Measurements from ENCODE around the gene C1QTNF12.

The C1QTNF12 gene

DNA sequence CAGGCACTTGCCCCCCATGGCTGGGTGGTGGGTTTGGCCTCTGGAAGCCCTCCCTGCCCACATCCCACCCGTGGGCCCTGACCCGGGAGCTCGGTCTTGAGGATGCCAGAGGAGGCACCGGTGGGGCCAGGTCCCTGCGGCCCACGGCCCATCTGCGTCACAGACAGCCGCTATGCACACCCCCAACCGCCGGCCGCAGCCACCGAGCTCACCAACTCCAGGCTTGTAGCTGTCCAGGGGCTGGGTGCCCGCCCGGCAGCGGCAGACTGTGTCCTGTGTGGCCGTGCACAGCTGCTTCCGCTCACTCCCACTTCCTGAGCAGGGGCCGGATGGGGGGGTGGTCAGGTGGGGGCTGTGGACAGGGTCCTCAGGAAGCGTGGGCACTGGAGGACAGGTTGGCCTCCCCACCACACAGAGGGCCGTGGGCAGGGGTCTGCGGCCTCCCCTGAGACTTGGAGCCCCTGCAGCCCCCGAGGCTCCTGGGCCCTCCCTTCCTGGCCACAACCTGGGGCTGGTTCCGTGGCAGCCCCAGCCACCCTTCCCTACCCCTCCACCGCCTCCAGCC is 33.7 kb downstream of the C1QTNF12 start:
- no peak overlapping the region for H3K4me3 ChIP-seq
- TF ChIP-seq EZH2 (IDR thresholded peaks at IDR 0.05) = no peak
- no peak for DNase-seq (ENCODE audit: low read depth, low spot score)

DNA sequence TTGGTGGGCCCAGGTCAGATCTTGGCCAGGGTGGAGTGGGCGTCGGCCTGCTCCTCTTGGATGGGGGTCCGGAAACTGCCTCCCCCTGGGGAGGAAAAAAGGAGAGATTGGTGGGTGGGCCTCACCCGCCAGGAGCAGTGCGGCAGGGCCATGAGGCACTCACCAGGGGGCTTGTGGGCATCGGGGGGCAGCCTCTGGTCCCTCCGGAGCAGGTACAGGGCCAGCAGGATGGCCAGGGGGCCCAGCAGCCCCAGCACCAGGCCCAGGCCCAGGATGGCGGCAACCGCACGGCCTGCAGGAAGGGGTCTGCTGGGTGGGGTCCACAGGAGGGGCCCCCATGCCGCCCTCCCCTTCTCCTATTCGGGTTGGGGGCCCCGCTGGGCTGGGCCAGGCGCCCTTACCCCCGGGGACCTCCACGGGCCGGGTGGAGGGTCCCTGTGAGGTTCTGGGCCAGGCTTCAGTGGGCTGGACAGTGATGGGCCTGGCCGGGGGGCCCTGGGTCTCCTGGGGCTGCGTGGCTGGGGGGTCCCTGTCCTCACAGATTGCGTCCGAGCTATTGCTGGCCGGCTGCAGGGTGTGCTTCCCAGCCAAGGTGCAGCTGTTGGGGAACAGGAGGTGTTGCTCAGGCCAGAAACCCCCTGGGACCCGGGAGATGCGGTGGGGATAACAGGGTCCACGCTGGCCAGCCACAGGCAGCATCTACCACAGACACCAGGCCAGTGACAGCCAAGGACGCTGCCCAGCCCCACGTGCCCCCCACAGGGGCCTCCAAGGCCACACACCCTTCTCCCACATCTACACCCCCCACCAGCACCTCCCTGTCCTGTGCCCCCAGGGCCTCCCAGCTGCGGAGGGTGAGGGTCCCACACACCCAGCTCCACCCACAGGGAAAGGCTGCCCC is 34.7 kb downstream of the C1QTNF12 start:
- TF ChIP-seq EZH2 (IDR thresholded peaks at IDR 0.05) (no peak), FOXP2 (optimal IDR thresholded peaks at IDR 0.05; ENCODE audit: control extremely low read depth, extremely low read length, insufficient read depth) (no peak), POLR2AphosphoS5 (IDR thresholded peaks at IDR 0.05; ENCODE audit: borderline replicate concordance, low read depth, low read length) (no peak)
- H3K4me3 ChIP-seq = no peak overlapping the region
- H3K9ac ChIP-seq (ENCODE audit: insufficient read length) = no peak overlapping the region
- DNase-seq (ENCODE audit: low read depth, low spot score) = no peak
- peaks cover 3% of the 10 kb centered on the region; the same call in 1 of the 2 replicates for H3K36me3 ChIP-seq (ENCODE audit: insufficient read depth, low read length)
- no peak overlapping the region for H3K27ac ChIP-seq
- no peaks in the 10 kb centered on the region for H3K9me3 ChIP-seq (ENCODE audit: low read depth, low read length)

More for the DNA sequence above, 33.7 kb downstream of the C1QTNF12 start:
- Histone ChIP-seq H3K9me3 (ENCODE audit: low read depth, low read length) (no peaks in the 10 kb centered on the region), H3K36me3 (ENCODE audit: insufficient read depth, low read length) (peaks cover 6% of the 10 kb centered on the region; the same call in 1 of the 2 replicates), H3K27ac (no peak overlapping the region), H3K9ac (ENCODE audit: insufficient read length) (no peak overlapping the region)

DNA sequence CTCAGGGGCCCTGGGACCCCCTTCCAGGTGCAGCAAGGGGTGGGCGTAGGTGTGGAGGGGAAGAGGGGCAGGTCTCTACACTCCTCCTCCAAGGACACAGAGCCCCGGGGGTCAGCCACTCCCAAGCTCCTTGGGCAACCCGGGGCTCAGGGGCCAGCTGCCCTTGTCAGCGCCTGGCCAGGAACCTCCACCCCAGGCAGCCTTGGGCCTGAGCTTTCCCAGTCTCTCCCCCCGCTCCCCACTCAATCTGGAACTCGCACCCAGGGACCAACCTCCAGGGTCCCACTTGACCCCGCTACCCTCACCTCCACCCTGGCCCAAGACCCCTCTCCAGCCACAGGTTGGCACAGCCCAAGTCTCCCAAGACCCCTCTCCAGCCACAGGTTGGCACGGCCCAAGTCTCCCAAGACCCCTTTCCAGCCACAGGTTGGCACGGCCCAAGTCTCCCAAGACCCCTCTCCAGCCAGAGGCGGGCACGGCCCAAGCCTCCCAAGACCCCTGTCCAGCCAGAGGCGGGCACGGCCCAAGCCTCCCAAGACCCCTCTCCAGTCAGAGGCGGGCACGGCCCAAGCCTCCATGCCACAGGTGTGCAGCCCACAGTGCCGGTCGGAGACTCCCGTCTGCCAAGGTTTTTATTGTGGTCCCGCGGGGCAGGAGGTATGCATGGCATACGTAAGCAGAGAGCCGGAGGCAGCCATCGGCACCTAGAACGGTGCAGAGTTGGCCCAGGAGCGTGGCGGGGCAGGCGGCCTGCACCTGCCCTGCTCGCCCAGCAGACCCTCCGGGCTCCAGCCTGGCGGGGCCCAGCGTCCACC is 35.6 kb downstream of the C1QTNF12 start:
- no peak overlapping the region for H3K27ac ChIP-seq
- H3K4me3 ChIP-seq = no peak overlapping the region
- no peak for DNase-seq (ENCODE audit: low read depth, low spot score)
- no peaks in the 10 kb centered on the region for H3K36me3 ChIP-seq (ENCODE audit: insufficient read depth, low read length)
- H3K9me3 ChIP-seq (ENCODE audit: low read depth, low read length) = no peaks in the 10 kb centered on the region
- no peak for TF ChIP-seq EZH2 (IDR thresholded peaks at IDR 0.05)
- TF ChIP-seq POLR2AphosphoS5 (IDR thresholded peaks at IDR 0.05; ENCODE audit: borderline replicate concordance, low read depth, low read length) = no peak
- TF ChIP-seq FOXP2 (optimal IDR thresholded peaks at IDR 0.05; ENCODE audit: control extremely low read depth, extremely low read length, insufficient read depth) = no peak
- H3K9ac ChIP-seq (ENCODE audit: insufficient read length) = no peak overlapping the region

DNA sequence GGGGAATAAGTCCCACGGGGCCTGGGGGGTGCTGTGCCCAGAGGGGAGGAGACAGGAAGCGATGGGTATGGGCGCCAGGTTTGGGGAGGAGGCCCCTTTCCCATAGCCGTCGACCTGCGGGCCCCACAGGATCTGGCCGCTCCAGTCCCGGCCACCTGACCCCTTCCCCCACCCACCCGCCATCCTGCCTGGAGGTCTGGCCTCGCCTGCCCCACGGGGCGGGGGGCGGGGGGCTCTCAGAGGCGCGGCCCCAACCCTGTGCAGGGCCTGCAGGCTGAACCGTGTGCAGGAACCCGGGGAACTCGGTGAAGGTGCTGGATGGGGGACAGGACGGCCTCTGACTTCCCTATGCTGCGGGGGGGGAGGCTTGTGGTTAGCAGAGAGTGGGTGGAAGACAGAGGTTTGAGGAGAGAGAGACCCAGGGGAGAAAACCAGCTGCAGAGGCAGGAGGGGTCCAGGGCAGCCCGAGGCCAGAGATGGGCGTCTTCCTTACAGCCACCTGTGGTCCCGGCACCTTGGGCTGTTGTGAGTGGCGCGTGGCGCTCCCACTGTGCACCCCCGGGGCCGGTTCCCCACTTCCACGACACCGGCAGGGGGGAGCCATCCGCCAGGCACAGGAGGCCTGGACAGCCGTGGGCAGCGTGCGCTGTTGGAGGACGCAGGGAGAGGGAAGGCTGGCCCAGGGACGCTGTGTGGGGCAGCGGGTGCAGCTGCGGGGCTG is 37.6 kb downstream of the C1QTNF12 start:
- DNase-seq (ENCODE audit: low read depth, low spot score) = no peak
- TF ChIP-seq FOXP2 (optimal IDR thresholded peaks at IDR 0.05; ENCODE audit: control extremely low read depth, extremely low read length, insufficient read depth) (no peak), POLR2AphosphoS5 (IDR thresholded peaks at IDR 0.05; ENCODE audit: borderline replicate concordance, low read depth, low read length) (no peak), EZH2 (IDR thresholded peaks at IDR 0.05) (no peak)
- no peaks in the 10 kb centered on the region for H3K9me3 ChIP-seq (ENCODE audit: low read depth, low read length)
- H3K36me3 ChIP-seq (ENCODE audit: insufficient read depth, low read length) = no peaks in the 10 kb centered on the region
- no peak overlapping the region for H3K27ac ChIP-seq
- H3K4me3 ChIP-seq = no peak overlapping the region
- no peak overlapping the region for H3K9ac ChIP-seq (ENCODE audit: insufficient read length)

DNA sequence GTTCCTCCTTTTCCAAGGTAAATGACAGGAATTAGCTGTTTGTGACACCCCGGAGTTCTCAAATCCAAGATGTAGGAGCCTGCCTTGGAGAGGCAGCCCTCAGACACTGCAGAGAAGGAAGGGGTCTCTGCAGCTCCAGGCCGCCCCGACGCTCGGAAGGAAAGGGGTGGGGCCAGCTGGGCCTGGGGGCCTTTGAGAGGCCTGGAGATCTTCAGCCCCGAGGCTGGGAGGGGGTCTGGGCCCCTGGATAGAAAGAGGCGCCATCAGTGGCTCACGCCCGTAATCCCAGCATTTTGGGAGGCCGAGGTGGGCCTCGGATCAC is 39.0 kb downstream of the C1QTNF12 start:
- Histone ChIP-seq H3K9ac (ENCODE audit: insufficient read length) (no peak overlapping the region), H3K9me3 (ENCODE audit: low read depth, low read length) (no peaks in the 10 kb centered on the region), H3K4me3 (no peak overlapping the region), H3K36me3 (ENCODE audit: insufficient read depth, low read length) (no peaks in the 10 kb centered on the region), H3K27ac (no peak overlapping the region)
- TF ChIP-seq POLR2AphosphoS5 (IDR thresholded peaks at IDR 0.05; ENCODE audit: borderline replicate concordance, low read depth, low read length) (no peak), FOXP2 (optimal IDR thresholded peaks at IDR 0.05; ENCODE audit: control extremely low read depth, extremely low read length, insufficient read depth) (no peak), EZH2 (IDR thresholded peaks at IDR 0.05) (no peak)
- no peak for DNase-seq (ENCODE audit: low read depth, low spot score)

DNA sequence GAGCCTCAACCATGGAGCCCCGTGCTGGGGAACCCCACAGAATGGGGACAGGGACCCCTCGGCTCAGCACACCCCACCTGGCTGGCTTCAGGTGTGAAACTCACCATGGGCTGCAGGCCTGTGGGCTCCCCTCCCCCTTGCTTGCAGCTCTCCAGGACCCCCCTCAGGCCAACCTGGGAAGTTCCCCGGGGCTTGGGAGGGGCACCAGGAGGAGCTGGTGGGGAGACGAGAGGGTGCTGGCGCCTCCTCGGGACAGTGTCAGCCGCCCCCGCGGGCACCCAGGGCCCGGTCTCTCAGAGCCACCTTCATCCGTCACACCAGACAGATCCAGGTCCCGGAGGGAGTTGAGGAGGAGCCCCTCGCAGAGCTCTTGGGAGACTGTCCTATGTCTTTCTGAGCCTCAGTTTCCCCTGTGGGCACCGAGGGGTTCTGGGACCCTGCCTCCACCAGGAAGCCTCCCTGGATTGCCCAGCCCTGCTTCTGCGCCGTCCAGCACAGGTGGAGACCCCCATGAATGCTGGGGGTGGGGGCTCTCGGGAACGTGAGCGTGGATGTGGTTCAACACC is 39.5 kb downstream of the C1QTNF12 start:
- TF ChIP-seq POLR2AphosphoS5 (IDR thresholded peaks at IDR 0.05; ENCODE audit: borderline replicate concordance, low read depth, low read length) (no peak), FOXP2 (optimal IDR thresholded peaks at IDR 0.05; ENCODE audit: control extremely low read depth, extremely low read length, insufficient read depth) (no peak), EZH2 (IDR thresholded peaks at IDR 0.05) (no peak)
- DNase-seq (ENCODE audit: low read depth, low spot score) = no peak

DNA sequence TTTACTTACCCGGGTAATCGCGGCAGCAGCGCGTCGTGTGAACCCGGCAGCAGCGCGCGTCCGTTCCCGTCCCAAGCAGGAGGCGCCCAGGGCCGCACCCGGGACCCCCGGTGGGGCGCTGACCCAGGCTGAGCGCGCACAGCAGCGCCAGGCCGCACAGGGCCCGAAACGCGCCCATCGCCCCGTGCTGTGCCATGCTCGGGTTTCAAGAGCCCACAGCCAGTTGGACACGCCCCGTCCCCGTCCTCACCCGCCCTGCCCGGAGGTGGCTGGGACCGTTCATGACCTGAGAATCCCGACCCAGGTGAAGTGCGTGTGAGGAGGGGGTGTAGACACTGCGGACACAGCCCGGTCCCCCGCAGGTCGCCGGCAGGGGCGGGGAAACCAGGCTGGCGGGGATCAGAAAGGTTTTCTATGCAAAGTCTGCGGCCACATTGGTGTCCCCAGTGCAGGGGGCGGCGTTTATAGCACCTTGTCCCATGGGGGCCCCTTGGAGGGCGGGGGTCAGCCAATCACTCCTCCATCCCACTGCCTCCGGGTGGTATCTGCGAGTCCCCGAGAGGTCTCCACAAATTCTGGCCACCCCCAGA is 40.1 kb downstream of the C1QTNF12 start, which contains the start of gene TNFRSF18:
TNFRSF18 (minus strand) TSS at position 217 of the 590 bp plus-strand sequence; CDS start at position 196, 21 bp downstream.
- TF ChIP-seq EZH2 (IDR thresholded peaks at IDR 0.05) (no peak), POLR2AphosphoS5 (IDR thresholded peaks at IDR 0.05; ENCODE audit: borderline replicate concordance, low read depth, low read length) (no peak)
- no peaks in the 10 kb centered on the region for H3K36me3 ChIP-seq (ENCODE audit: insufficient read depth, low read length)
- no peak within 1 kb of the TSS for H3K27ac ChIP-seq
- H3K9ac ChIP-seq (ENCODE audit: insufficient read length) = no peak within 1 kb of the TSS
- no peaks in the 10 kb centered on the region for H3K9me3 ChIP-seq (ENCODE audit: low read depth, low read length)
- no peak for DNase-seq (ENCODE audit: low read depth, low spot score)
- no peak within 1 kb of the TSS for H3K4me3 ChIP-seq

More for the DNA sequence above, 39.5 kb downstream of the C1QTNF12 start:
- Histone ChIP-seq H3K9ac (ENCODE audit: insufficient read length) (no peak overlapping the region), H3K4me3 (no peak overlapping the region), H3K9me3 (ENCODE audit: low read depth, low read length) (no peaks in the 10 kb centered on the region), H3K36me3 (ENCODE audit: insufficient read depth, low read length) (no peaks in the 10 kb centered on the region), H3K27ac (no peak overlapping the region)
